Measurements from ENCODE around the gene GEN1.

GRCh38 chr2:17762451-17762850, 8.5 kb downstream of the GEN1 start:
- TF ChIP-seq CTCF (IDR thresholded peaks at IDR 0.05) (no peak), POLR2A (IDR thresholded peaks at IDR 0.05) (no peak)

All from testis (tissue), 2 donors.